ENCODE data around the gene XPC. TPM values are rescaled to one million over a fixed set of nuclear protein-coding genes. Genes with fewer than 3 reads are reported as not detected.

XPC gene
- total RNA-seq, 1 experiment from 2014 or later, result 57.2 TPM

DNA sequence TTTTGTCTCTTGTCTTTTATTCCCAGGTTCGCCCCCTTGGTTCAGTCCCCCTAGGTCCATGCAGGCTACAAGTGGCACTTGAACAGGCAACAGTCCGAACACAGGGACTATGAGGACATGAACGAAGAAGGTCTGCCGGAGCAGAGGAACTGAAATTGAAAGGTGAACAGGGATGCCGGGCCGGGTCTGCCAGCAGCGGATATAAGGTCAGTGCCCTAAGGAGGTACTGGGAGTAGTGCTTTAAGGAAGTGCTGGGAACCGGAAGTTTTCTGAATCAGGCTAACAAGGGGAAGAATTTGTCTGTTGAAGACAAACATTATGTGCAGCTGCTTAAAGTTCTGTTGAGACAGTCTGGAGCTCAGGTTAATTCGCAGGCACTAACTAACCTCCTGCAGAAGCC, 47.0 kb upstream of the XPC start:
- DNase-seq (ENCODE audit: low spot score), result no peak
- CTCF ChIA-PET, result no interaction called here
- no peak overlapping the region for H3K4me3 ChIP-seq (ENCODE audit: low read depth, low read length, poor library complexity, severe bottlenecking)
- no peaks in the 10 kb centered on the region for H3K27me3 ChIP-seq (replicated peaks; ENCODE audit: insufficient read depth, low read depth, low read length, poor library complexity)
- H3K9me3 ChIP-seq (ENCODE audit: low read depth, low read length, poor library complexity, severe bottlenecking), result peaks cover 4% of the 10 kb centered on the region
- H3K27ac ChIP-seq (ENCODE audit: low read depth, low read length, poor library complexity, severe bottlenecking), result no peak overlapping the region
- no peaks in the 10 kb centered on the region for H3K4me1 ChIP-seq (ENCODE audit: insufficient read depth, low read length, poor library complexity, severe bottlenecking)
- TF ChIP-seq EZH2 (IDR thresholded peaks at IDR 0.05; ENCODE audit: borderline replicate concordance, low read depth, low read length, poor library complexity, severe bottlenecking), result no peak
- TF ChIP-seq, protein P1, sequence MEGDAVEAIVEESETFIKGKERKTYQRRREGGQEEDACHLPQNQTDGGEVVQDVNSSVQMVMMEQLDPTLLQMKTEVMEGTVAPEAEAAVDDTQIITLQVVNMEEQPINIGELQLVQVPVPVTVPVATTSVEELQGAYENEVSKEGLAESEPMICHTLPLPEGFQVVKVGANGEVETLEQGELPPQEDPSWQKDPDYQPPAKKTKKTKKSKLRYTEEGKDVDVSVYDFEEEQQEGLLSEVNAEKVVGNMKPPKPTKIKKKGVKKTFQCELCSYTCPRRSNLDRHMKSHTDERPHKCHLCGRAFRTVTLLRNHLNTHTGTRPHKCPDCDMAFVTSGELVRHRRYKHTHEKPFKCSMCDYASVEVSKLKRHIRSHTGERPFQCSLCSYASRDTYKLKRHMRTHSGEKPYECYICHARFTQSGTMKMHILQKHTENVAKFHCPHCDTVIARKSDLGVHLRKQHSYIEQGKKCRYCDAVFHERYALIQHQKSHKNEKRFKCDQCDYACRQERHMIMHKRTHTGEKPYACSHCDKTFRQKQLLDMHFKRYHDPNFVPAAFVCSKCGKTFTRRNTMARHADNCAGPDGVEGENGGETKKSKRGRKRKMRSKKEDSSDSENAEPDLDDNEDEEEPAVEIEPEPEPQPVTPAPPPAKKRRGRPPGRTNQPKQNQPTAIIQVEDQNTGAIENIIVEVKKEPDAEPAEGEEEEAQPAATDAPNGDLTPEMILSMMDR (conservative IDR thresholded peaks at IDR 0.05; ENCODE audit: low read depth, low read length), result no peak
- no peaks in the 10 kb centered on the region for H3K36me3 ChIP-seq (ENCODE audit: insufficient read depth, low read length, poor library complexity, severe bottlenecking)
- no TSS peak for BruUV-seq (replicated peaks)
- intact Hi-C loops (cut with micrococcal nuclease; ENCODE audit: unreplicated experiment), result no loop called here
- POLR2A ChIA-PET (ENCODE audit: low non-redundant PET), result no interaction called here

DNA sequence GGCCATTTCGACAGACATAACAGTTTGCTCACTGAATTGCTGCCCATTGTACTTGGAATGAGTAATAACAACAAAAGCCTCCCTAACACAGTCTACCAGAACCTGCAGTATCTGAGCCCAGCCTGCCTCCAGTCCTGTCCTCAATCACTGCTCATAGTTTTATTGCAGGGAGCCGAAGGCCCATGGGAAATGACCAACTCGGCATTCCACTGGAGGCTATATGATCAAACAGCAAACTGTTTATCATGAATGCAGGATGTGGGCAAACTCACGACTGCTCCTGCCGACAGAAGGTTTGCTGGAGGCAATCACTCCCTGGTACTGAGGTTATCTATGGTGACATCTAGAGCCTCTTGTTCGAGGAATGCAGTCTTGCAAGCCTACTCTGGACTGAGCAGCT, 46.5 kb upstream of the XPC start:
- ChIA-PET POLR2A (ENCODE audit: low non-redundant PET) (no interaction called here), CTCF (no interaction called here)
- H3K27me3 ChIP-seq (replicated peaks; ENCODE audit: insufficient read depth, low read depth, low read length, poor library complexity), result no peaks in the 10 kb centered on the region
- DNase-seq (ENCODE audit: low spot score), result no peak
- H3K36me3 ChIP-seq (ENCODE audit: insufficient read depth, low read length, poor library complexity, severe bottlenecking), result no peaks in the 10 kb centered on the region
- H3K27ac ChIP-seq (ENCODE audit: low read depth, low read length, poor library complexity, severe bottlenecking), result no peak overlapping the region
- TF ChIP-seq EZH2 (IDR thresholded peaks at IDR 0.05; ENCODE audit: borderline replicate concordance, low read depth, low read length, poor library complexity, severe bottlenecking), result no peak
- TF ChIP-seq, protein P1 (conservative IDR thresholded peaks at IDR 0.05; ENCODE audit: low read depth, low read length), result no peak
- H3K4me1 ChIP-seq (ENCODE audit: insufficient read depth, low read length, poor library complexity, severe bottlenecking), result no peaks in the 10 kb centered on the region
- H3K9me3 ChIP-seq (ENCODE audit: low read depth, low read length, poor library complexity, severe bottlenecking), result peaks cover 4% of the 10 kb centered on the region
- H3K4me3 ChIP-seq (ENCODE audit: low read depth, low read length, poor library complexity, severe bottlenecking), result no peak overlapping the region
- BruUV-seq (replicated peaks), result no TSS peak
- intact Hi-C loops (cut with micrococcal nuclease; ENCODE audit: unreplicated experiment), result no loop called here

DNA sequence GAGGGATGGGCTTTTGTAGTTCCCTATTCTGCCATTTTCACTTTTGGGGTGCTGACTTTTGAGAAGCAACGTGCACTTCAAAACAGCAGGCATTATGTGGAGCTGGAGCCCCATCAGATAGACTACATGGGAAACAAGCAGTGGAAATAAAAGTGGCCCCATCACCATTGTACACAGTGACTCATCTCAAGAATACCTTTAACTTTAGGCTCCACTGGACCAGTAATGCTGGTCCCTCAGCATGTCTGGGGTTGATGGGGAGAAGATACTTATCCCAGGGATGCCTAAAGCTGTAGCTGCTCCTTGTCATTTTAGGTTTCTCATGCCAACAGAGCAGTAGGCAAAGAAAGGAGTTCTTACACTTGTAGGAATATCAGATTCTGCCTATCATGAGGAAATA, 45.2 kb upstream of the XPC start:
- H3K4me3 ChIP-seq (ENCODE audit: low read depth, low read length, poor library complexity, severe bottlenecking), result no peak overlapping the region
- no peaks in the 10 kb centered on the region for H3K27me3 ChIP-seq (replicated peaks; ENCODE audit: insufficient read depth, low read depth, low read length, poor library complexity)

More for the DNA sequence above, 45.2 kb upstream of the XPC start:
- Histone ChIP-seq H3K27ac (ENCODE audit: low read depth, low read length, poor library complexity, severe bottlenecking) (no peak overlapping the region), H3K36me3 (ENCODE audit: insufficient read depth, low read length, poor library complexity, severe bottlenecking) (no peaks in the 10 kb centered on the region), H3K4me1 (ENCODE audit: insufficient read depth, low read length, poor library complexity, severe bottlenecking) (no peaks in the 10 kb centered on the region), H3K9me3 (ENCODE audit: low read depth, low read length, poor library complexity, severe bottlenecking) (peaks cover 4% of the 10 kb centered on the region)
- ChIA-PET CTCF (interaction anchor here (0.5 kb wide), 1 partner anchor 245 kb away, joined by 5 read pairs; no protein-coding TSS in a partner anchor), POLR2A (ENCODE audit: low non-redundant PET) (no interaction called here)
- TF ChIP-seq EZH2 (IDR thresholded peaks at IDR 0.05; ENCODE audit: borderline replicate concordance, low read depth, low read length, poor library complexity, severe bottlenecking), result no peak
- TF ChIP-seq, protein P1 (conservative IDR thresholded peaks at IDR 0.05; ENCODE audit: low read depth, low read length), result no peak
- no TSS peak for BruUV-seq (replicated peaks)
- intact Hi-C loops (cut with micrococcal nuclease; ENCODE audit: unreplicated experiment), result no loop called here
- DNase-seq (ENCODE audit: low spot score), result no peak
